Keratinocyte (primary cell): ENCODE measurements around the gene TMED6. TPM values are rescaled to one million over a fixed set of nuclear protein-coding genes. Genes with fewer than 3 reads are reported as not detected.
A peak's percentile ranks its signal among the peaks of the same experiment; 100 is the strongest.

ENCODE experiments used
- DNase-seq: peaks from one replicate; pipeline ENCODE4 v3.0.0-alpha.2; 2011; ENCODE audit warnings: low read depth, missing footprints, low spot score
- FAIRE-seq: peaks from 2 replicates; lab custom pipeline; 2011; peaks lifted over from hg19 to GRCh38; lab: Jason Lieb, UNC
- H2AFZ ChIP-seq: 2 replicates; pipeline ENCODE4 v1.6.0; 2012; ENCODE audit warnings: low read length, control low read depth, inconsistent platforms; ENCODE audit not compliant: control insufficient read depth
- H3K27ac ChIP-seq: 2 replicates; pipeline ENCODE4 v1.5.1; 2011; ENCODE audit warnings: low read length; ENCODE audit not compliant: control insufficient read depth, insufficient read depth
- H3K27me3 ChIP-seq: 3 replicates; pipeline ENCODE4 v1.6.0; 2011; ENCODE audit warnings: low read length; ENCODE audit not compliant: control insufficient read depth, insufficient read depth; ENCODE audit errors: extremely low read depth
- H3K36me3 ChIP-seq, 2 experiments: 2 replicates in 1 of 2; 3 replicates in 1 of 2; pipeline ENCODE4 v1.5.1; 2011; ENCODE audit warnings: low read length in 2 of 2, mild to moderate bottlenecking in 1 of 2; ENCODE audit not compliant: control insufficient read depth in 2 of 2, insufficient read depth in 2 of 2; ENCODE audit errors: extremely low read depth in 1 of 2
- H3K4me1 ChIP-seq: 3 replicates; pipeline ENCODE4 v1.5.1; 2011; ENCODE audit warnings: low read length; ENCODE audit not compliant: control insufficient read depth, insufficient read depth; ENCODE audit errors: extremely low read depth
- H3K4me2 ChIP-seq: 3 replicates; pipeline ENCODE4 v1.6.0; 2011; ENCODE audit warnings: low read depth, low read length; ENCODE audit not compliant: control insufficient read depth, insufficient read depth; ENCODE audit errors: extremely low read depth
- H3K4me3 ChIP-seq, 3 experiments: fragments of 200-600 bp in 1 of 3; sonication (generic) in 1 of 3; 2 replicates in 2 of 3; 3 replicates in 1 of 3; pipeline ENCODE4 v1.5.1; 2011 to 2016; ENCODE audit warnings: low read length in 3 of 3, mild to moderate bottlenecking in 3 of 3, control low read depth in 2 of 3, inconsistent platforms in 1 of 3, low read depth in 1 of 3, mixed read lengths in 1 of 3, mixed run types in 1 of 3, moderate library complexity in 1 of 3; ENCODE audit not compliant: control insufficient read depth in 2 of 3, insufficient read depth in 2 of 3; ENCODE audit errors: extremely low read depth in 1 of 3
- H3K79me2 ChIP-seq: 2 replicates; pipeline ENCODE4 v1.6.0; 2012; ENCODE audit warnings: low read length; ENCODE audit not compliant: control insufficient read depth, insufficient read depth
- H3K9ac ChIP-seq: 3 replicates; pipeline ENCODE4 v1.6.0; 2011; ENCODE audit warnings: low read length; ENCODE audit not compliant: control insufficient read depth, insufficient read depth; ENCODE audit errors: extremely low read depth
- H3K9me1 ChIP-seq: 3 replicates; pipeline ENCODE4 v1.6.0; 2011; ENCODE audit warnings: low read length; ENCODE audit not compliant: control insufficient read depth, insufficient read depth; ENCODE audit errors: extremely low read depth
- H3K9me3 ChIP-seq: 2 replicates; pipeline ENCODE4 v1.5.1; 2012; ENCODE audit warnings: low read depth, low read length; ENCODE audit not compliant: control insufficient read depth
- H4K20me1 ChIP-seq: 3 replicates; pipeline ENCODE4 v1.6.0; 2011; ENCODE audit warnings: low read length; ENCODE audit not compliant: control insufficient read depth, insufficient read depth; ENCODE audit errors: extremely low read depth
- CTCF ChIP-seq, 3 experiments: IDR thresholded peaks in 1 of 3; conservative IDR thresholded peaks in 1 of 3; optimal IDR thresholded peaks in 1 of 3; 2 replicates in 2 of 3; 3 replicates in 1 of 3; pipeline versions ENCODE3 to v1.5.1; 2011; ENCODE audit warnings: low read length in 3 of 3, mild to moderate bottlenecking in 3 of 3, moderate library complexity in 2 of 3, control low read depth in 1 of 3, inconsistent platforms in 1 of 3; ENCODE audit not compliant: insufficient read depth in 2 of 3; ENCODE audit errors: extremely low read depth in 1 of 3
- EZH2 ChIP-seq: IDR thresholded peaks from one replicate; pipeline ENCODE4 v1.6.1; 2012; ENCODE audit warnings: inconsistent platforms, mild to moderate bottlenecking, low read length, moderate library complexity
- dilution Hi-C: fragments of 300-500 bp; cut with MboI; formaldehyde crosslinking; loops from one replicate; pipeline ENCODE4 v1.7.0; 2020; ENCODE audit warnings: low sequenced_read_pairs; ENCODE audit not compliant: extremely low pct_ligation_motif_present
- polyA plus RNA-seq, 5 experiments: library from polyadenylated mRNA; depleted of rRNA in 3 of 5; stranded (reverse) in 3 of 5; stranded (forward) in 1 of 5; unstranded in 1 of 5; fragments of >200 nt; gene quantifications; 1 replicate in 1 of 5; 2 replicates in 3 of 5; 3 replicates in 1 of 5; pipeline versions ENCODE4 v1.2.1 to v1.2.3, GENCODE V29; 2011 to 2012; ENCODE audit warnings: missing spikeins in 2 of 5, low read depth in 1 of 5, low replicate concordance in 1 of 5

Gene TMED6
- polyA plus RNA-seq, 1 donor (not counting 4 experiments of a cell fraction or from before 2014, with no cell fraction given), result 0.09 TPM

DNA sequence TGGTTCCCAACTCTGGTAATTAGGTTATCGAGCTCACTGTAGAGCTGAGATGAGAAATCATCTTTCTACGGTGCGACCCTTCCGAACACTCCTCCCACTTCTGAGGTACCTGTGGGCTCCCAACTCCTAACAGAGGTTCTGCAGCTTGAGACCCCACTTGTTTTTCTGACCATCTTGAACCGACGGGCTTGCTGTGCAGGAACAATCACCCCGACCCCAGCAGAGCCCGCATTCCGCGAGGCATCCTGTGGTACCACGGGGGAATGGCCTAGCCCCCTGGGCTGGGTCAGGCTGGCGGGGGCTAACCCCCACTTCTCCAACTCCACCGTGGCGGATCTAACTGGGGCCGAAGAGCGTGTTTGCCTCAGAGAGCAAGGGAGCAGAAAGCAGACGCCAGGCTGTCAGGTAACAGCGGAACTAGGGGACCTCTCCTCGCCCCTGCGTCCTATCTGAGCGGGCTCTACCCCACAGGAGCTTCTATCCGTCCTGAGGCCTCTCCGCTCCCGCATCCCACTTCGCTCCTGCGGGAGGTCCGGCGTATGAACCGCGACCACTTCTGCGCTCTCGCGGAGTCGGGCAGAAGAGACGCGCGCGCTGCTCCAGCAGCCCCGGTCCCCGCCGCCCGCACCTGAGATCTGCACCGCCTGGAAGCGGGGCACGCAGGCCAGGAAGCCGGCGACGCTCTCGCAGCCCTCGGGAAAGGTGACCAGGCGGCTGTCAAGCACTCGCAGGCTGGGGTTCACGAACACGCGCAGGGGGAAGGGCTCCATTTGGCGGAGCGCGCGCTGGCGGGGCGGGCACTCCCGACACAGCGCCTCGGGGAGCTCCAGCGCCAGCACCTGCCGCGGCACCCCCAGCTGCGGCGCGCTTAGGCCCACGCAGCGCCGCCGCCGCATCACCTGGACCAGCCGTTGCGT is 22.0 kb downstream of the TMED6 start:
- DNase-seq, result no peak
- Histone ChIP-seq H3K9me1 (no peaks in the 10 kb centered on the region), H3K9me3 (no peaks in the 10 kb centered on the region), H3K4me1 (peaks cover 15% of the 10 kb centered on the region), H3K27me3 (no peaks in the 10 kb centered on the region), H3K27ac (peak overlapping the region; percentile 24), H3K79me2 (peaks cover 53% of the 10 kb centered on the region), H3K4me2 (peak overlapping the region; percentile 99), H3K4me3 (peak overlapping the region; percentile 56 to 81 (median 69)), H3K36me3 (peaks cover 15 to 37% of the 10 kb centered on the region in 2 experiments), H4K20me1 (peaks cover 8% of the 10 kb centered on the region), H2AFZ (no peak overlapping the region), H3K9ac (peak overlapping the region; percentile 82)
- TF ChIP-seq EZH2, result no peak
- TF ChIP-seq CTCF (optimal IDR thresholded peaks at IDR 0.05 in 1 of 3, IDR thresholded peaks at IDR 0.05 in 1 of 3, conservative IDR thresholded peaks at IDR 0.05 in 1 of 3; ENCODE audit: extremely low read depth in 1 of 3, insufficient read depth in 2 of 3, low read length in 3 of 3), result no peak
- dilution Hi-C loops, result no loop called here
- no peak for FAIRE-seq

DNA sequence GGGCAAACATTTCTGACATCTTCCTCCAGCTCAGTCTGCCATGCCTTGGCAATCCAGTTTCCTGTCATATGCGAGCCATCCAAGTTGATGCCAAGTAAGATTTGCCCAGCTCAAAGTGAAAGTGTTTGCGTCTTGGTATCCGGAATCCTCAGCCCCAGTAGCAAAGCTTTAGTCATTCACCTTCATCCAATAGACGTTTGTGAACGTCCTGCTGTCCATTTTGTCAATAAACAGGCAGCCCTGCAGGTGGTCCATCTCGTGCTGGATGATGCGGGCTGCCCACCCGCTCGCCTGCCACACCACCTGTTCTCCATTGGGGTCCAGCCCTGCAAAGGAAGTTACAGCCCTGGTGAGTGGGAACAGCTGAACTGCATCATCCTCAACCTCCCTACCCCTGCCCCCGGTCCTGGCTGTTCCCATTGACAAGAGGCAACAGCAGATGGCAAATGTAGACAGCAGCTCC is 22.7 kb downstream of the TMED6 start:
- H3K36me3 ChIP-seq, result peaks cover 17 to 34% of the 10 kb centered on the region in 2 experiments
- peaks cover 8% of the 10 kb centered on the region for H4K20me1 ChIP-seq
- no peaks in the 10 kb centered on the region for H3K9me1 ChIP-seq
- no peak overlapping the region for H2AFZ ChIP-seq
- dilution Hi-C loops, result no loop called here
- peaks cover 59% of the 10 kb centered on the region for H3K79me2 ChIP-seq
- peak overlapping the region in 2 of 3 experiments; percentile 69 to 81 for H3K4me3 ChIP-seq
- H3K9me3 ChIP-seq, result no peaks in the 10 kb centered on the region
- H3K27ac ChIP-seq, result no peak overlapping the region
- FAIRE-seq, result peak; percentile 32
- peaks cover 15% of the 10 kb centered on the region for H3K4me1 ChIP-seq
- H3K27me3 ChIP-seq, result no peaks in the 10 kb centered on the region
- DNase-seq, result no peak
- H3K9ac ChIP-seq, result peak overlapping the region; percentile 82
- no peak for TF ChIP-seq EZH2
- TF ChIP-seq CTCF (optimal IDR thresholded peaks at IDR 0.05 in 1 of 3, IDR thresholded peaks at IDR 0.05 in 1 of 3, conservative IDR thresholded peaks at IDR 0.05 in 1 of 3; ENCODE audit: extremely low read depth in 1 of 3, insufficient read depth in 2 of 3, low read length in 3 of 3), result no peak
- peak overlapping the region; percentile 99 for H3K4me2 ChIP-seq
